ENCODE results near the gene CTDSP2. TPM values are rescaled to one million over a fixed set of nuclear protein-coding genes. Genes with fewer than 3 reads are reported as not detected.
"Not testable (repeated sequence)": the region's sequence is repeated elsewhere in the genome, so short reads cannot be mapped to it uniquely, and the experiment has no call there.

CTDSP2 gene
- total RNA-seq, 5 donors from 2014 or later (not counting 1 experiment from before 2014, with no cell fraction given): 132 to 246 (median 234) TPM

- CTCF ChIA-PET: interaction anchor here in 1 of 2 donors (0.7 kb wide), 1 partner anchor 49 kb away, joined by 3 read pairs; no protein-coding TSS in a partner anchor
These were observed 5.0 kb upstream of the CTDSP2 start for GRCh38 chr12:57851552-57851951.

GRCh38 chr12:57850854-57851430 is 4.4 kb upstream of the CTDSP2 start:
- peak in 2 of 35 experiments; percentile 20 to 33 for DNase-seq
- H3K27ac Mint-ChIP-seq: no peak overlapping the region

More at GRCh38 chr12:57851552-57851951, 5.0 kb upstream of the CTDSP2 start:
- Histone ChIP-seq H3K4me1 (ENCODE audit: control insufficient read depth in 1 of 2, extremely low read depth in 1 of 2, insufficient read depth in 2 of 2, low read length in 2 of 2) (peaks cover 18 to 24% of the 10 kb centered on the region in 2 experiments), H3K36me3 (ENCODE audit: control insufficient read depth in 2 of 2, extremely low read depth in 1 of 2, insufficient read depth in 1 of 2, low read length in 1 of 2) (no peaks in the 10 kb centered on the region), H3K9me3 (no peaks in the 10 kb centered on the region), H3K4me3 (ENCODE audit: control insufficient read depth in 1 of 2, extremely low read depth in 1 of 2, low read length in 1 of 2) (no peak overlapping the region), H3K27me3 (replicated peaks in 1 of 2; ENCODE audit: control insufficient read depth in 2 of 2, extremely low read depth in 1 of 2, insufficient read depth in 2 of 2, low read length in 1 of 2) (peaks cover 2 to 29% of the 10 kb centered on the region in 2 experiments), H3K27ac (ENCODE audit: low read length) (no peak overlapping the region)
- Mint-ChIP-seq H3K27me3 (peaks cover 19 to 22% of the 10 kb centered on the region in 2 donors), H3K4me3 (no peak overlapping the region), H3K27ac (no peak overlapping the region), H3K9me3 (peaks cover 0 to under 1% (median 0%) of the 10 kb centered on the region in 3 donors), H3K36me3 (no peaks in the 10 kb centered on the region), H3K4me1 (peaks cover 24 to 39% (median 27%) of the 10 kb centered on the region in 3 donors)
- no peak for DNase-seq
- ATAC-seq (replicated peaks in 1 of 4): no peak
- 80% methylated on average over 1 of the region's 1 CpG for WGBS (ENCODE audit: insufficient coverage)
- POLR2A ChIA-PET: interaction anchor here in 1 of 2 donors (0.6 to 0.8 kb wide), 3 partner anchors 15 to 85 kb away, joined by 3 to 5 read pairs (median 3); no protein-coding TSS in a partner anchor

GRCh38 chr12:57849447-57849846 is 2.9 kb upstream of the CTDSP2 start:
- H3K9me3 ChIP-seq; H3K36me3 ChIP-seq (ENCODE audit: control insufficient read depth in 2 of 2, extremely low read depth in 1 of 2, insufficient read depth in 1 of 2, low read length in 1 of 2); H3K27ac ChIP-seq (ENCODE audit: low read length); ATAC-seq (replicated peaks in 1 of 4); CTCF ChIA-PET; H3K9me3 Mint-ChIP-seq; H3K27ac Mint-ChIP-seq; H3K4me3 Mint-ChIP-seq; H3K36me3 Mint-ChIP-seq; DNase-seq; H3K4me3 ChIP-seq (ENCODE audit: control insufficient read depth in 1 of 2, extremely low read depth in 1 of 2, low read length in 1 of 2): not testable (repeated sequence)
- WGBS (ENCODE audit: insufficient coverage): no CpG with 5 or more reads among the region's 3 CpGs
- peaks cover 26 to 42% (median 28%) of the 10 kb centered on the region in 3 donors for H3K4me1 Mint-ChIP-seq
- POLR2A ChIA-PET: interaction anchor here in 1 of 2 donors (0.7 kb wide), 1 partner anchor 28 kb away, joined by 4 read pairs; no protein-coding TSS in a partner anchor
- peaks cover 16 to 18% of the 10 kb centered on the region in 2 donors for H3K27me3 Mint-ChIP-seq
- peaks cover 18 to 29% of the 10 kb centered on the region in 2 experiments for H3K4me1 ChIP-seq (ENCODE audit: control insufficient read depth in 1 of 2, extremely low read depth in 1 of 2, insufficient read depth in 2 of 2, low read length in 2 of 2)
- H3K27me3 ChIP-seq (replicated peaks in 1 of 2; ENCODE audit: control insufficient read depth in 2 of 2, extremely low read depth in 1 of 2, insufficient read depth in 2 of 2, low read length in 1 of 2): peaks cover 2 to 23% of the 10 kb centered on the region in 2 experiments

More at GRCh38 chr12:57850854-57851430, 4.4 kb upstream of the CTDSP2 start:
- Mint-ChIP-seq H3K4me1 (peaks cover 24 to 39% (median 27%) of the 10 kb centered on the region in 3 donors), H3K27me3 (peaks cover 19 to 22% of the 10 kb centered on the region in 2 donors), H3K4me3 (no peak overlapping the region), H3K9me3 (no peaks in the 10 kb centered on the region), H3K36me3 (no peaks in the 10 kb centered on the region)
- no peak overlapping the region for H3K4me3 ChIP-seq (ENCODE audit: control insufficient read depth in 1 of 2, extremely low read depth in 1 of 2, low read length in 1 of 2)
- peaks cover 2 to 26% of the 10 kb centered on the region in 2 experiments for H3K27me3 ChIP-seq (replicated peaks in 1 of 2; ENCODE audit: control insufficient read depth in 2 of 2, extremely low read depth in 1 of 2, insufficient read depth in 2 of 2, low read length in 1 of 2)
- ChIA-PET POLR2A (interaction anchor here in 1 of 2 donors (0.6 to 0.8 kb wide), 3 partner anchors 14 to 85 kb away, joined by 3 read pairs; no protein-coding TSS in a partner anchor), CTCF (interaction anchor here (0.5 to 0.7 kb wide), 2 partner anchors 48 to 60 kb away, joined by 3 to 7 read pairs; no protein-coding TSS in a partner anchor)
- no peaks in the 10 kb centered on the region for H3K36me3 ChIP-seq (ENCODE audit: control insufficient read depth in 2 of 2, extremely low read depth in 1 of 2, insufficient read depth in 1 of 2, low read length in 1 of 2)
- 63% methylated on average over 1 of the region's 6 CpGs for WGBS (ENCODE audit: insufficient coverage)
- no peak overlapping the region for H3K27ac ChIP-seq (ENCODE audit: low read length)
- H3K9me3 ChIP-seq: no peaks in the 10 kb centered on the region
- no peak for ATAC-seq (replicated peaks in 1 of 4)
- peaks cover 18 to 24% of the 10 kb centered on the region in 2 experiments for H3K4me1 ChIP-seq (ENCODE audit: control insufficient read depth in 1 of 2, extremely low read depth in 1 of 2, insufficient read depth in 2 of 2, low read length in 2 of 2)

- DNase-seq: no peak
- peaks cover 30 to 46% (median 32%) of the 10 kb centered on the region in 3 donors for H3K4me1 Mint-ChIP-seq
- no peak overlapping the region for H3K27ac ChIP-seq (ENCODE audit: low read length)
- no peaks in the 10 kb centered on the region for H3K36me3 ChIP-seq (ENCODE audit: control insufficient read depth in 2 of 2, extremely low read depth in 1 of 2, insufficient read depth in 1 of 2, low read length in 1 of 2)
- ChIA-PET POLR2A (interaction anchor here in 1 of 2 donors (0.7 kb wide), 1 partner anchor 28 kb away, joined by 4 read pairs; no protein-coding TSS in a partner anchor), CTCF (interaction anchor here in 1 of 2 donors (0.6 to 1.5 kb wide), 2 partner anchors 16 to 52 kb away, joined by 3 to 4 read pairs; no protein-coding TSS in a partner anchor)
- no peaks in the 10 kb centered on the region for H3K9me3 Mint-ChIP-seq
- H3K4me3 ChIP-seq (ENCODE audit: control insufficient read depth in 1 of 2, extremely low read depth in 1 of 2, low read length in 1 of 2): no peak overlapping the region
- peaks cover 4% of the 10 kb centered on the region for H3K36me3 Mint-ChIP-seq
- H3K9me3 ChIP-seq: no peaks in the 10 kb centered on the region
- peaks cover 18 to 33% of the 10 kb centered on the region in 2 experiments for H3K4me1 ChIP-seq (ENCODE audit: control insufficient read depth in 1 of 2, extremely low read depth in 1 of 2, insufficient read depth in 2 of 2, low read length in 2 of 2)
- H3K27ac Mint-ChIP-seq: no peak overlapping the region
- H3K27me3 ChIP-seq (replicated peaks in 1 of 2; ENCODE audit: control insufficient read depth in 2 of 2, extremely low read depth in 1 of 2, insufficient read depth in 2 of 2, low read length in 1 of 2): peaks cover 2 to 19% of the 10 kb centered on the region in 2 experiments
- no CpG with 5 or more reads among the region's 2 CpGs for WGBS (ENCODE audit: insufficient coverage)
- peaks cover 16 to 18% of the 10 kb centered on the region in 2 donors for H3K27me3 Mint-ChIP-seq
- no peak overlapping the region for H3K4me3 Mint-ChIP-seq
- no peak for ATAC-seq (replicated peaks in 1 of 4)
These were observed 2.5 kb upstream of the CTDSP2 start for GRCh38 chr12:57849035-57849434.

GRCh38 chr12:57848208-57848607 is 1.7 kb upstream of the CTDSP2 start:
- H3K9me3 ChIP-seq: no peaks in the 10 kb centered on the region
- no peaks in the 10 kb centered on the region for H3K9me3 Mint-ChIP-seq
- no peak for ATAC-seq (replicated peaks in 1 of 4)
- H3K4me1 ChIP-seq (ENCODE audit: control insufficient read depth in 1 of 2, extremely low read depth in 1 of 2, insufficient read depth in 2 of 2, low read length in 2 of 2): peaks cover 21 to 40% of the 10 kb centered on the region in 2 experiments
- H3K4me3 Mint-ChIP-seq: peak overlapping the region; percentile 68 to 90 (median 88)
- WGBS (ENCODE audit: insufficient coverage): no CpG with 5 or more reads among the region's 3 CpGs
- no peaks in the 10 kb centered on the region for H3K36me3 ChIP-seq (ENCODE audit: control insufficient read depth in 2 of 2, extremely low read depth in 1 of 2, insufficient read depth in 1 of 2, low read length in 1 of 2)
- H3K27ac ChIP-seq (ENCODE audit: low read length): no peak overlapping the region
- ChIA-PET POLR2A (interaction anchor here in 1 of 2 donors (0.7 kb wide), 1 partner anchor 11 kb away, joined by 3 read pairs; no protein-coding TSS in a partner anchor), CTCF (interaction anchor here (0.6 to 3.0 kb wide), 5 partner anchors 9 to 256 kb away, joined by 3 to 8 read pairs (median 4); no protein-coding TSS in a partner anchor)
- H3K4me3 ChIP-seq (ENCODE audit: control insufficient read depth in 1 of 2, extremely low read depth in 1 of 2, low read length in 1 of 2): no peak overlapping the region
- no peak for DNase-seq
- peak overlapping the region; percentile 71 to 77 for H3K27ac Mint-ChIP-seq
- H3K27me3 Mint-ChIP-seq: peaks cover 11 to 12% of the 10 kb centered on the region in 2 donors
- H3K4me1 Mint-ChIP-seq: peaks cover 38 to 46% (median 40%) of the 10 kb centered on the region in 3 donors
- H3K27me3 ChIP-seq (replicated peaks in 1 of 2; ENCODE audit: control insufficient read depth in 2 of 2, extremely low read depth in 1 of 2, insufficient read depth in 2 of 2, low read length in 1 of 2): peaks cover 2 to 16% of the 10 kb centered on the region in 2 experiments
- peaks cover 4% of the 10 kb centered on the region for H3K36me3 Mint-ChIP-seq

GRCh38 chr12:57846285-57846576 is 298 bp downstream of the CTDSP2 start:
- ChIA-PET POLR2A (interaction anchor here (0.6 to 1.0 kb wide), 6 partner anchors 10 to 414 kb away, joined by 3 to 9 read pairs (median 7); no protein-coding TSS in a partner anchor), CTCF (interaction anchor here (0.5 to 3.0 kb wide), 10 partner anchors 9 to 1161 kb away, joined by 3 to 8 read pairs (median 5); no protein-coding TSS in a partner anchor)
- no peaks in the 10 kb centered on the region for H3K36me3 ChIP-seq (ENCODE audit: control insufficient read depth in 2 of 2, extremely low read depth in 1 of 2, insufficient read depth in 1 of 2, low read length in 1 of 2)
- H3K27ac ChIP-seq (ENCODE audit: low read length): peak overlapping the region; percentile 73
- Mint-ChIP-seq H3K4me3 (peak overlapping the region; percentile 82 to 90 (median 88)), H3K4me1 (peaks cover 49 to 52% (median 50%) of the 10 kb centered on the region in 3 donors), H3K27ac (peak overlapping the region; percentile 76 to 81), H3K9me3 (no peaks in the 10 kb centered on the region), H3K36me3 (peaks cover 7% of the 10 kb centered on the region), H3K27me3 (peaks cover 0 to 1% of the 10 kb centered on the region in 2 donors)
- peak overlapping the region; percentile 91 to 94 for H3K4me3 ChIP-seq (ENCODE audit: control insufficient read depth in 1 of 2, extremely low read depth in 1 of 2, low read length in 1 of 2)
- WGBS (ENCODE audit: insufficient coverage): 0% methylated on average over 21 of the region's 26 CpGs
- no peaks in the 10 kb centered on the region for H3K9me3 ChIP-seq
- ATAC-seq (replicated peaks in 1 of 4): peak; percentile 10 to 28 (median 18)
- DNase-seq: peak in 8 of 35 experiments; percentile 19 to 46 (median 28)
- H3K27me3 ChIP-seq (replicated peaks in 1 of 2; ENCODE audit: control insufficient read depth in 2 of 2, extremely low read depth in 1 of 2, insufficient read depth in 2 of 2, low read length in 1 of 2): no peaks in the 10 kb centered on the region
- peaks cover 27 to 46% of the 10 kb centered on the region in 2 experiments for H3K4me1 ChIP-seq (ENCODE audit: control insufficient read depth in 1 of 2, extremely low read depth in 1 of 2, insufficient read depth in 2 of 2, low read length in 2 of 2)
